Superior temporal gyrus (tissue), 1 donor: ENCODE results near the gene ZNF800.
"Not testable (repeated sequence)": the region's sequence is repeated elsewhere in the genome, so short reads cannot be mapped to it uniquely, and the experiment has no call there.

Experiments
- DNase-seq: peaks from one replicate; pipeline ENCODE4 v3.0.0-alpha.2; 2016; ENCODE audit errors: extremely low spot score

ZNF800 gene

GRCh38 chr7:127392566-127393367 is at the start of gene ZNF800:
Gene ZNF800, minus strand, starts transcription at chr7:127392708. Its CDS starts 1,151 bp downstream, at chr7:127391557.
- DNase-seq = peak; percentile 89

GRCh38 chr7:127440206-127440605 is 47.7 kb upstream of the ZNF800 start:
- DNase-seq = no peak

GRCh38 chr7:127438836-127439235 is 46.3 kb upstream of the ZNF800 start:
- DNase-seq = no peak

- DNase-seq = no peak
Observed at GRCh38 chr7:127437837-127438236, 45.3 kb upstream of the ZNF800 start.

GRCh38 chr7:127437241-127437640 is 44.7 kb upstream of the ZNF800 start:
- DNase-seq = no peak

- DNase-seq = not testable (repeated sequence)
Observed at GRCh38 chr7:127429281-127429680, 36.8 kb upstream of the ZNF800 start.

- DNase-seq = no peak
Observed at GRCh38 chr7:127419196-127419595, 26.7 kb upstream of the ZNF800 start.

GRCh38 chr7:127418459-127418858 is 26.0 kb upstream of the ZNF800 start:
- no peak for DNase-seq

GRCh38 chr7:127417346-127417745 is 24.8 kb upstream of the ZNF800 start:
- DNase-seq = no peak

GRCh38 chr7:127415060-127415742 is 22.7 kb upstream of the ZNF800 start:
- DNase-seq = no peak

GRCh38 chr7:127413962-127414361 is 21.5 kb upstream of the ZNF800 start:
- DNase-seq = no peak

- DNase-seq = no peak
Observed at GRCh38 chr7:127413326-127413725, 20.8 kb upstream of the ZNF800 start.

GRCh38 chr7:127411176-127411575 is 18.7 kb upstream of the ZNF800 start:
- DNase-seq = no peak

- DNase-seq = no peak
Observed at GRCh38 chr7:127409629-127410028, 17.1 kb upstream of the ZNF800 start.

- no peak for DNase-seq
Observed at GRCh38 chr7:127404286-127405072, 12.0 kb upstream of the ZNF800 start.

GRCh38 chr7:127396184-127396583 is 3.7 kb upstream of the ZNF800 start:
- no peak for DNase-seq

GRCh38 chr7:127395104-127395503 is 2.6 kb upstream of the ZNF800 start:
- not testable (repeated sequence) for DNase-seq

GRCh38 chr7:127393368-127394058 is 1.0 kb upstream of the ZNF800 start:
- DNase-seq = peak; percentile 25

GRCh38 chr7:127392182-127392565 is 334 bp downstream of the ZNF800 start:
- no peak for DNase-seq

GRCh38 chr7:127391591-127392181 is 822 bp downstream of the ZNF800 start:
- DNase-seq = no peak

- DNase-seq = no peak
Observed at GRCh38 chr7:127390817-127391590, 1.5 kb downstream of the ZNF800 start.
